GM12878 (cell line): ENCODE measurements around the gene UVRAG. TPM values are rescaled to one million over a fixed set of nuclear protein-coding genes. Genes with fewer than 3 reads are reported as not detected.

ENCODE experiments used
- BCLAF1 ChIP-seq: fragments of 450-650 bp; IDR thresholded peaks from 2 replicates; pipeline ENCODE4 v1.6.1; 2017; ENCODE audit warnings: antibody characterized with exemption, mild to moderate bottlenecking, moderate library complexity
- CUX1 ChIP-seq: IDR thresholded peaks from 2 replicates; pipeline ENCODE4 v1.6.1; 2012; ENCODE audit warnings: improper control_type of control experiment, low read depth, low read length; ENCODE audit not compliant: insufficient replicate concordance
- MEF2A ChIP-seq: IDR thresholded peaks from 2 replicates; pipeline ENCODE4 v1.6.1; 2011; ENCODE audit warnings: low read depth, mild to moderate bottlenecking, low read length, moderate library complexity; ENCODE audit not compliant: insufficient read depth
- NFIC ChIP-seq: IDR thresholded peaks from 2 replicates; pipeline ENCODE4 v1.6.1; 2012; ENCODE audit warnings: low read depth, mild to moderate bottlenecking, inconsistent platforms, low read length, moderate library complexity
- NFXL1 ChIP-seq: fragments of 450-650 bp; IDR thresholded peaks from 2 replicates; pipeline ENCODE4 v1.6.1; 2017; ENCODE audit warnings: antibody characterized with exemption, mild to moderate bottlenecking, borderline replicate concordance
- RUNX3 ChIP-seq: IDR thresholded peaks from 2 replicates; pipeline ENCODE4 v1.6.1; 2012; ENCODE audit warnings: low read length, inconsistent platforms
- STAT3 ChIP-seq: IDR thresholded peaks from 2 replicates; pipeline ENCODE4 v1.6.1; 2011; ENCODE audit warnings: low read depth, low read length, improper control_type of control experiment
- ZBED1 ChIP-seq: IDR thresholded peaks from 2 replicates; pipeline ENCODE4 v1.6.1; 2016; ENCODE audit warnings: borderline replicate concordance
- ZBTB40 ChIP-seq: fragments of 450-650 bp; IDR thresholded peaks from 2 replicates; pipeline ENCODE4 v1.6.1; 2016; ENCODE audit warnings: mild to moderate bottlenecking, moderate library complexity, borderline replicate concordance
- ZNF687 ChIP-seq: fragments of 450-650 bp; IDR thresholded peaks from 2 replicates; pipeline ENCODE4 v1.6.1; 2017; ENCODE audit warnings: mild to moderate bottlenecking, moderate library complexity
- polyA plus RNA-seq, 11 experiments: library from polyadenylated mRNA; depleted of rRNA in 4 of 11; unstranded in 6 of 11; stranded (reverse) in 5 of 11; fragments of >200 nt; fragmentation: Nextera tagmentation in 4 of 11; fragmentation: Illumina TruSeq in 1 of 11; extraction: Ambion mirVana in 4 of 11; extraction: Trizol in 1 of 11; gene quantifications; 1 replicate in 1 of 11; 2 replicates in 10 of 11; pipeline versions ENCODE4 v1.2.1 to v1.2.3, GENCODE V29; 2011 to 2016; ENCODE audit warnings: inconsistent platforms in 2 of 11, missing spikeins in 2 of 11, low read depth in 1 of 11
- total RNA-seq, 4 experiments: library from RNA; depleted of rRNA in 3 of 4; stranded (reverse); fragments of >200 nt in 3 of 4; fragmentation: Illumina TruSeq in 1 of 4; extraction: Trizol in 1 of 4; gene quantifications; 2 replicates each; pipeline versions ENCODE4 v1.2.1 to v1.2.3, GENCODE V29; 2013 to 2021

Gene UVRAG
- total and polyA plus RNA-seq, 10 of the 15 experiments (the other 5 are each of a cell fraction or from before 2014, with no cell fraction given) = 7.0 to 43.4 (median 37.0) TPM

- TF ChIP-seq BCLAF1 = no peak
- no peak for TF ChIP-seq ZNF687
- no peak for TF ChIP-seq ZBED1
- peak; percentile 72; the same call in 1 of the 2 replicates for TF ChIP-seq RUNX3
- TF ChIP-seq NFIC = peak; percentile 53; the same call in 1 of the 2 replicates
- peak; percentile 93 for TF ChIP-seq MEF2A
- TF ChIP-seq CUX1 = no peak
- no peak for TF ChIP-seq STAT3
- no peak for TF ChIP-seq NFXL1
- peak; percentile 64; the same call in 1 of the 2 replicates for TF ChIP-seq ZBTB40
These were observed 106.8 kb downstream of the UVRAG start (continued) for GRCh38 chr11:75921808-75922207.
